ENCODE measurements around the gene MTUS2. TPM values are rescaled to one million over a fixed set of nuclear protein-coding genes. Genes with fewer than 3 reads are reported as not detected.

The MTUS2 gene
- total and polyA plus RNA-seq, 10 of the 15 experiments (the other 5 are each of a cell fraction or from before 2014, with no cell fraction given) = under 0.01 to 0.05 (median 0.02) TPM; not detected in 6

GRCh38 chr13:29505511-29505910, 685.4 kb downstream of the MTUS2 start:
- ChIA-PET POLR2A (no interaction called here), CTCF (interaction anchor here (1.1 to 4.9 kb wide), 3 partner anchors 203 to 610 kb away, joined by 3 to 80 read pairs (median 29); no protein-coding TSS in a partner anchor)
- no peaks in the 10 kb centered on the region for H3K9me3 ChIP-seq (replicated peaks; ENCODE audit: control insufficient read depth, insufficient read depth, low read length)

More at GRCh38 chr13:29505511-29505910, 685.4 kb downstream of the MTUS2 start:
- TF ChIP-seq PML (IDR thresholded peaks at IDR 0.05; ENCODE audit: low read length) (no peak), SIN3A (IDR thresholded peaks at IDR 0.05; ENCODE audit: low read depth, low read length) (no peak), TCF12 (IDR thresholded peaks at IDR 0.05; ENCODE audit: low read depth, low read length) (no peak), E2F8 (IDR thresholded peaks at IDR 0.05; ENCODE audit: low read depth, partially characterized antibody) (no peak), CHD4 (IDR thresholded peaks at IDR 0.05) (no peak), KAT2A (conservative IDR thresholded peaks at IDR 0.05; ENCODE audit: control insufficient read depth, low read depth, low read length) (no peak), MYB (IDR thresholded peaks at IDR 0.05; ENCODE audit: borderline replicate concordance, low read depth, low read length) (no peak), EGR1 (IDR thresholded peaks at IDR 0.05; ENCODE audit: borderline replicate concordance in 1 of 2, low read depth in 2 of 2, low read length in 2 of 2) (no peak)
- BruUV-seq (replicated peaks) = no TSS peak
- WGBS (ENCODE audit: insufficient coverage, insufficient replicate concordance, low lambda C conversion rate, missing lambda C conversion rate) = 67% methylated on average over 17 of the region's 17 CpGs
- Histone ChIP-seq H3K27me3 (replicated peaks in 1 of 2; ENCODE audit: control insufficient read depth in 2 of 2, insufficient read depth in 2 of 2, low read length in 1 of 2) (no peaks in the 10 kb centered on the region), H3K9ac (ENCODE audit: control insufficient read depth, insufficient read depth, low read length) (no peak overlapping the region), H3K79me2 (ENCODE audit: control insufficient read depth, insufficient read depth, low read length) (no peaks in the 10 kb centered on the region), H3K4me3 (no peak overlapping the region), H3K4me1 (ENCODE audit: control insufficient read depth, insufficient read depth, low read length) (no peaks in the 10 kb centered on the region), H2AFZ (ENCODE audit: control insufficient read depth, low read depth, low read length) (no peak overlapping the region), H3K36me3 (ENCODE audit: control insufficient read depth in 2 of 2, insufficient read depth in 2 of 2, low read length in 1 of 2) (no peaks in the 10 kb centered on the region; a peak in 2 of 4 replicates), H4K20me1 (ENCODE audit: control insufficient read depth, insufficient read depth) (no peaks in the 10 kb centered on the region), H3K27ac (ENCODE audit: control insufficient read depth, insufficient read depth) (no peak overlapping the region), H3K4me2 (ENCODE audit: control insufficient read depth, insufficient read depth) (no peak overlapping the region)
- in situ Hi-C loops (cut with MboI) = loop anchor here (5.0 kb wide), 2 partner anchors 207 to 612 kb away; no protein-coding TSS in a partner anchor
- FAIRE-seq (no peak), DNase-seq (ENCODE audit: low read depth, low spot score) (no peak), ATAC-seq (no peak)
- RAD21 ChIA-PET (ENCODE audit: unreplicated experiment) = no interaction called here
- SMC1A ChIA-PET (ENCODE audit: uncharacterized antibody, unreplicated experiment) = no interaction called here
- intact Hi-C loops (cut with micrococcal nuclease; ENCODE audit: unreplicated experiment) = no loop called here
